EL (cell line): ENCODE data around the gene AHCYL1.
"Not testable (repeated sequence)": the region's sequence is repeated elsewhere in the genome, so short reads cannot be mapped to it uniquely, and the experiment has no call there.

Experiments
- DNase-seq: peaks from one replicate; pipeline ENCODE4 v3.0.0-alpha.2; 2016

Gene AHCYL1

DNA sequence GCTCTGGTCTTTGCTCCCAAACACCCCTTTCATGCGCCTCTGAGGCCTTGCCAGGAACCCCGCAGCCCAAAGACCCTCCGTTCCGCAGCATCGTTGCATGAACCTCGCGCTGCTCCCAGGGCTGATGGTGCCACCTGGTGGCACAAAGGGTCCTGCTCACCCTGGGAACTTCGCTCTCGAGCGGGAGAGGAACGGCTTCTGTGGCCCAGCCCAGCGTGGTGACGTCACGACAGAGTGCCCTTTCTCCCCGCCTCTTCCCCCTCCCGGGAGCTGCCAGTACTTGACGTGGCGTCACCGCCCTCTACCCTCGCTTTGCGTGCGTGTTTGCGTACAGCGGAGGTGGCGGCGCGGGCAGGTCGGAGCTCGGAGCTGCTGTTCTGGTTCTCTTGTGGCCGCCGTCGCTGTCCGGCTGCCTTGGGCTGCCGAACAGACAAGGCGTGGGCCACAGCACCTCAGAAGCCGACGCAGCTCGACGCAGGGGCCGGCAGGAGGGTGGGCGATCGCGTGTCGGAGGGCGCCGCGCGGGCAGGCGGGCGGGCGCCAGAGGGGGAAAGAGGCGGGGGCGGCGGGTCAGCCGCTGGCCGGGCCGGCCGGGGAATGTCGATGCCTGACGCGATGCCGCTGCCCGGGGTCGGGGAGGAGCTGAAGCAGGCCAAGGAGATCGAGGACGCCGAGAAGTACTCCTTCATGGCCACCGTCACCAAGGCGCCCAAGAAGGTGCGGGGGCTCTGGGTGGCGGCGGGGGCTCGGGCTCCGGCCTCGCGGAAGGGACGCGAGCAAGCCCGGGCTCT is at the start of gene AHCYL1:
Gene AHCYL1, plus strand, starts transcription at position 310 of the 791 bp plus-strand sequence. Its CDS starts 288 bp downstream, at position 598.
- DNase-seq, result peak; percentile 99

DNA sequence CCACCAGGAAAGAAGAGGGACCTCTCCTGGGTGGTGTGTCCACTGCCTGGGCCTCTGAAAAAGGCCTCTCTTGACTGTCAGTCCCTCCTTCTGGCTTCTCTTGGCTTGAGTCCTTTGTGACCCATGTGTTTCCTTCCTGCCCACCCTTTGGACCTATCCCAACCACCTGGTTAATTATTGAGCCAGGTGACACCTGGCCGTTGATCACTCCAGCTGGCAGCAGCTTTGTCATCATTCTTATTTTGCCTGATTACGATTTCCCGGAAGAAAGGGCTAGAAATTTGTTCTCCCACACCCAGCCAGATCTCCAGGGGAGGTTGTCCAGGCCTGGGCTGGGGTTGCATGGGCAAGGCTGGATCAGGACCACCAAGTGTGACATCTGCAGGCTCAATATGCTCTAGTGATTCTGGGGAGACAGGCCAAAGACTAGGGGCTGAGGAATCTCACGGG is 49.1 kb upstream of the AHCYL1 start:
- DNase-seq, result no peak

DNA sequence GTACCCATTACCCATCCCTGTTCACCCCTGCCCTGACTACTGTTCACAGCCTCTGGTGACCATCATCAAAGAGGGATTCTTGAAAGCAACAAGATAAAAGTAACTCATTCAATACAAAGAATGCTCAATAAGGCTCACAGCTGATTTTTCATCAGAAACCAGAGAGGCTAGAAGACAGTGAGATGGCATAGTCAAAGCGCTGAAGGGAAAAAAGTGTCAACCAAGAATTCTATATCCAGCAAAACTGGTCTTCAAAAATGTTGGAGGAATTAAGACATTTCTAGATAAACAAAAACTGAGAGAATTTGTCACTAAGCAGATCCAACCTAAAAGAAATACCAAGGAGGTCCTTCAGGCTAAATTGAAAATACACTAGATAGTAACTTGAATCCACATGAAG is 46.8 kb upstream of the AHCYL1 start:
- no peak for DNase-seq

DNA sequence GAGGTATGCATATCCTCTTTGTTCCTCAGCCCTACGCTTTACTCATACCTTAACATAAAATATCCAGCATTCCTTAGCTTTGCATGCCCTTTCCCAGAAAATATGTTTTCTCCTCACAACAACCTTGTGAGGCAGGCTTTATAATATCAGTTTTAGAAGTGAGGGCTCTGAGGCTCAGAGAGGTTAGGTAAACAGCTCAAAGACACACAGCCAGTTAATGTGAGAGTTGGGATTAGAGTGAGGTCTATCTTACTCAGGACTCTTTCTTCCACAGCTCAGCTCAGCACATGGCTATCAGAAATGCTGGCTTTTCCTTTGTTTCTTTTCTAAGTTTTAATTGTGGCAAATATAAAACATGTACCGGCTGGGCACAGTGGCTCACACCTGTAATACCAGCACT is 46.0 kb upstream of the AHCYL1 start:
- no peak for DNase-seq

DNA sequence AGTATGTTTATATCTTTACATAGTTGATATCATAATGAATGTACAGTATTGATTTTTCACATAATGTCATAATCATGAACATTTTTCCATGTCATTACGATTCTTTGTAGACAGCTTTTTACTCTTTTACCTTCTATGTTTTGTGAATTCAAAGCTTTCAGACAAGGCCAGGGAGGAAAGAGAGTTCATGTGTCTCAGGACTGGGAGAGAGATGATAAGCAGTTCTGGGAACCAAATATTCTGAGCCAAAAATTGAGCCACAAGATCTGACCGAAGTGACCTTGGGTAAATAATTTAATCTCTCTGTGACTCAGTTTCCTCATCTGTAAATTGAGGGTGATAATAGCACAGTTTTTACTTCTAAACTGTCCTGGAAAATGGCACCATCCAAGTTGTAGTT is 42.1 kb upstream of the AHCYL1 start:
- DNase-seq, result no peak

DNA sequence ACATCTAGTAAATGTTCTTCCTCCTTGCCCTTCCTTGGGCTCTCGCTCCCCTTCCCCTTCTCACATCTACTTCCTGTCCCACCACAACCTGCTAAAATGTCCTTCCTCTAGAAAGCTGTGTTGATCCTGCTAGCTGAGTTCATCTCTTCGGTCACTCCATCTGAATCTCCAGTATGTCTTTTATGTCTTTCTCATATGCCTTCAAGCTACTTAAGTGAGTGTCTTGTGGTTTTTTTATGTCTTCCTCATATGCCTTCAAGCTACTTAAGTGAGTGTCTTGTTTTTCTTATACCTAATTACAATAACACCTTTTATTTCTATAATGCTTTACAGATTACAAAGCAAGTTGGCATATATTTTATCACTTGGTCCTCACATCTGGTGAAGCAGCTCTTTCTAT is 40.0 kb upstream of the AHCYL1 start:
- DNase-seq, result peak; percentile 62

DNA sequence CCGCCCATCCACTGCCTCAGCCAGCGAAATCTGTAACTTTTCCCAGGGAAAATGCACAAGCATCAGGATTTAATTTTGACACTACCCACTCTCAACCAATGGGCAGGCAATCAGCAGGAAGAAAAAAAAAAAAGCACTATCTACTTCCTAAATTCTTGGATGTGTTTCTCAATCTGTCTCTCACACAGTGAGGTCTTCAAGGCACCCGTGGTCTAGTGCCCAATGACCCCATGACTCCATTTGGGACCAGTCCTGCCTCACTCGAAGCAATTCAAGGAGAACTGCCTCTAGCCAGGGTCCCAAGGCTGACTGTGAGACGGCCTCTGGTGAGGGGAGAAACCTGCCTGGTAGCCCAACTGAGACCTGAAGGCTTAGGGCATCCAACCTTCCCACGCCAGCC is 38.1 kb upstream of the AHCYL1 start:
- no peak for DNase-seq

DNA sequence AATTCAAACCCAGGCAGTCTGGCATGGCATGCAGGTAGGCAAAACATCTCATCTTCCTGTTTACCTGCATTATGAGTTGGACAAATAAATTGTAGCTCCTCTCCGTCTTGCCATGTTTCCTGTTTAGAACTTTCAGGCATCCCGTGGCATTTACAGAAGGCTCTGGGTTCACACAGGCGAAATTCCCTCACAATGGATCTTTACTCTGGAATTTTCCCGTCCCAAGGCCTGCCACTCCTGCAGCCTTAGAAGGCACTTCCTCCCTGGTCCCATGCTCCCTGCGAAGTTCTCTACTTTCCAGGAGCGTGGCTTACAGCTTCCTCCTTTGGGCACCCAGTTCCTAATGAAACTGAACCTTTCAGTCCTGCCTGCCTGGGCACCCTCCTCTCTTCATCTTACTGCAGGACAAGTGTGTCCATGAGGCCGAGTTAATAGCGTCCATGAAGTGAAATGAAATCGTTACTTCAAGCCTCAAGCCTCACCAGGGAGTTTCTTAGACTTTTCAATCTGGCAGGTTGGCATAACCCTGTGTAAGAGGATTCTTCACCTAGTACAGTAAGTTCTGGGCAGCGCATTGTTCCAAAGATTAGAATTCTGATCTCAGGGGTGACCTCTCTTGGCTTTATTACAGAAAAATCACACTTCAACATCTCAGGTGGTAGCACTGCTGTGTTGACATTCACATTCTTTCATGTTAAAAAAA is 36.8 kb upstream of the AHCYL1 start:
- DNase-seq, result no peak

DNA sequence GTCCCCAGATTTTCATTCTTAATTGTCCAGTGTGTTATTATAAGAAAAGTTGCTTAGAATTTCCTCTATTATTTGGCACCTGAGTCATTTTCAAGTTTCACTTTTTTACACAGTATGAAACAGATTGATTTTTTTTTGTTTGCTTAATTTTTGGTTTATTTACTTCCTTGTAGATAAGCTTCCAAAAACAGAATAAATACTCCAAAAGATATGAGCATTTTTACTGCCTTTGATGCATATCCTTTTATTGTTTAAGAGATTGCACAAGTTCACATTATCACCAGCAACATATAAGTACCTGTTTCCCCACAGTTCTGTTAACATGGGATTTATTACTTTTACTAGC is 36.3 kb upstream of the AHCYL1 start:
- DNase-seq, result no peak

DNA sequence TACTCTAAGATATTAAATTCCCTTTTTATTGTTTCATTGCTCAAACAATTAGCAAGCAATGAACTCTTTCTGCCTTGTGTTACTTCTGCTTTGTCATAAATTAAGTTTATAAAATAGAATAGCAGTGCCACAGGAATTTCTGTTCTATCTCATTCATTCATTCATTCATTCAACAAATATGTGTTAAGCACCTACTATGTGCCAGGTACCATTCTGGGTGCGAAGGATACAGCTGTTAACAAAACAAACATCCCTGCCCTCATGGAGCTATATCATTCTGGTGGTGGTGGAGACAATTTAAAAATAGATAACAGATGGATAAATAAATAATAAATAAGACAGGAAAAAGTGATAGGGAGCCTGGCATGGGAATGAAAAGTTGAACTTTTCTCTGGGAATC is 34.5 kb upstream of the AHCYL1 start:
- DNase-seq, result no peak

DNA sequence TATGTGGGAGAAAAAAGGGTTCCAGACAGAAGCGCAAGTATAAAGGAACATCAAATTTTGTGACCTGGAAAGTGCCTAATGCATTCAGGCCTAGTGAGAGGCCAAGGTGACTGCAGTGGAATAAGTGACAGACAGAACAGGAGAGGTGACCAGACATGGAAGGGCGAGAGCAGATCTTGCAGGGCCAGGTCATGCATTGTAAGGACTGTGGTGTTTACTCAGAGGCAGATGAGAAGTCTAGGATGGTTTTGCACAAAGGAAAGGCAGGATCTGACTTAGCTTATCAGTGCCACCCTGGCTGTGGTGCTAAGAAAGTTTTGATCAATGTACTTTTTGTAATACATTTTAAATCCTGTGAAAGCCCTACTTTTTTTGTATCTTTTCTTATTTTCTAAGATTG is 34.1 kb upstream of the AHCYL1 start:
- no peak for DNase-seq

DNA sequence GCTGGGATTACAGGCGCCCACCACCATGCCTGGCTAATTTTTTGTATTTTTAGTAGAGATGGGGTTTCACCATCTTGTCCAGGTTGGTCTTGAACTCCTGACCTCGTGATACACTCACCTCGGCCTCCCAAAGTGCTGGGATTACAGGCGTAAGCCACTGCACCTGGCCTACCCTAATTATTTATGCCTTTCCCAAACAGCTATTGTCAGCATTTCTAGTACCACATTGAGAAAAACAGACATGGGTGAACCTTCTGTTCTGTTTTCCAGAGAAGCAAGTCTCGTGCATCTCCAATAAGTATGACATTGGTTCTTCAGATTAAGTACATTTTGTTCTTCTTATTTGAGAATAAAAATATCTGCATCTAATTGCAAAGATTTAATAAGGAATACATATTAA is 33.1 kb upstream of the AHCYL1 start:
- DNase-seq, result not testable (repeated sequence)

DNA sequence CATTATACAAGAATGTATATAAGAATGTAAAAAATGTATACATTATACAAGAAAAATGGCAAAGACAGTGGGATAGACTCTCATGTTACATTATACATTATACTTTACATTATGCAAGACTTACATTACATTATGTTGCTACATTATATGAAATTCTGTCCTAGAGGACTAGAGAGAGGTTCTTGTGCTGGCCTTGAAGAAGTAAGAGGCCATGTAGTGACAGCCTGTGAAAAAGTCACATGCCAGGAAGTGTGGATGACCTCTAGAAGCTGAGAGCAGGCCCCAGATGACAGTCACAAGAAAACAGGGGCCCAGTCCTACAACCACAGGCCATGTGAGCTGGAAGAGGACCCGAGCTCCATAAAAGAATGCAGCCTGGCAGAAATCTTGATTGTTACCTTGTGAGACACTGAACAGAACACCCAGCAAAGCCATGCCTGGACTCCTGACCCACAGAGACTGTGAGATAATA is 30.5 kb upstream of the AHCYL1 start:
- no peak for DNase-seq

DNA sequence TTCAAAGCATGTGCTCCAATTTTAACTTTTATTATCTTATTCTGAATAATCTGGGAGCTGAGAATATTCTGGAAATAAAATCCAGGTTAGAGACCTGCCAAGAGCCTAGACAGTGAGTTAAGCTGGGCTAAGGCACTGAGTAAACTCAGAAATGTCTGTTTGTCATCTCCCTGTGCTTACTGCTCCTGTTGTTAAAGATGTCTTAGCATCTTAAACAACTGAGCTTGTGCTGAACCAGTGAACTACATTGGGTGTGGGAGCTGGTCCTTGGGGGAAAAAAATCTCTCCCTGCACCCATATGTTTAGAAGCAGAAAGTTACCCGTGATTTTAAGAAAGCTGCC is 25.0 kb upstream of the AHCYL1 start:
- DNase-seq, result no peak

DNA sequence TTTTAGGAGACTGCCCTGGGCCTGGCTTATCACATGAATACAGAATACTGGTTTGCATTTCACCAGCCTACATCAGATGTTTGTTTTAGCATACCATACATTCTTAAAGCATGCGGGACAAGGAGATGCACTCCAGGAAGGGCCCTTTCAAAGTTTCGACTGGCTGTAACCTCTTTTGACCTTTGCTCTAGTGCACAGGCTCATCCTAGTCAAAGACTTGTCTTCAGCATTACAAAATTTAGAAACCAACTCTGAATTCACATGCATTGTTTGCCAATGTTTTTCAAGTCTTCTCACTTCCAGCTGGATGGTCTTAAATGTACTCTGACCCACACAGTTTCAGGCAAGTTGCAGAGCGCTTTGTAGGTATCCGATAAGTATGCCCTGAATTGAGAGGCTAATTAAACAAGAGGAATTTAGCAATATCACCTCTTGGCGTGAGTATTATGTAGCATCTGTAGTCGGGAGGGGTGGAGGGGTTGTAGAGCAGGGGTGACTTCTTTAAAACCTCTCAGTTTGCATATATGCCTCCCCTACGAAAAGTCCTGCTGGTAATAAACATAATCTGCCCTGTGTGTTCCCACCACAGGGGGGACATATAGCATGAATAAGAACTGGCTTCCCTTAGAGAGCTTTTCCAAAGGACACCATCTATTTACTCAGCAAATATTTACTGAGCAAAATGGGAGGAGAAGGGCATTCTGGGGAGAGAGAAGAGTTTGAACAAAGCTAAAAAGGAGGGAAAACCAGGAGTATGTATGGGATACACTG is 24.4 kb upstream of the AHCYL1 start:
- DNase-seq, result peak; percentile 94

DNA sequence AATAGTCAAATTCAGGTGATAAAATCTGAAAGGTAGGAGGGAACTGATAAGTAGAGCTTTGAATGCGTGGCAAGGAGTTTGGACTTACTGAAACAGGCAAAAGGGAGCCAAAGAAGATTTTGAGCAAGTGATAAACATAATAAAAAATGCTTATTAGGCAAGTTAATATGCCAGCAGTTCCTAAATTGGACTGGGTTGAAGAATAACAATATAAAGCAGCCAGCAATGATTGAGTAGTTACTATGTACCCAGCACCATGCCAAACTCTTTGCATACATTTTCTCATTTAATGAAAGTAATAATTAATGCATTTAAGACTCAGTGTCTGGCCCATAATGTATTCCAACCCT is 23.8 kb upstream of the AHCYL1 start:
- no peak for DNase-seq

DNA sequence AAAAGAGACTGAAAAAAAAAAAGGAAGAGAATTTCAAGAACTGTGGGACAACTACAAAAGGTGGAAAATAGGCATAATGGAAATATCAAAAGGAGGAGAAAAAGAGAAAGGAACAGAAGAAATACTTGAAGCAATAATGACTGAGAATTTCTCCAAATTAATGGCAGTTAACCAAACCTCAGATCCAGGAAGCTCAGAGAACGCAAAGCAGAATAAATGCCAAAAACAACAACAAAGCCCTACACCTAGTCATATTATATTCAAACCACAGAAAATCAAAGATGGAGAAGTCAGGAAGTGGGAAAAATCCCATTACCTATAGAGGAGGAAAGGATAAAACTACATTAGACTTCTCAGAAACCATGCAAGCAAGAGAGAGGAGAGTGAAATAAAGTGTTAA is 20.7 kb upstream of the AHCYL1 start:
- no peak for DNase-seq

DNA sequence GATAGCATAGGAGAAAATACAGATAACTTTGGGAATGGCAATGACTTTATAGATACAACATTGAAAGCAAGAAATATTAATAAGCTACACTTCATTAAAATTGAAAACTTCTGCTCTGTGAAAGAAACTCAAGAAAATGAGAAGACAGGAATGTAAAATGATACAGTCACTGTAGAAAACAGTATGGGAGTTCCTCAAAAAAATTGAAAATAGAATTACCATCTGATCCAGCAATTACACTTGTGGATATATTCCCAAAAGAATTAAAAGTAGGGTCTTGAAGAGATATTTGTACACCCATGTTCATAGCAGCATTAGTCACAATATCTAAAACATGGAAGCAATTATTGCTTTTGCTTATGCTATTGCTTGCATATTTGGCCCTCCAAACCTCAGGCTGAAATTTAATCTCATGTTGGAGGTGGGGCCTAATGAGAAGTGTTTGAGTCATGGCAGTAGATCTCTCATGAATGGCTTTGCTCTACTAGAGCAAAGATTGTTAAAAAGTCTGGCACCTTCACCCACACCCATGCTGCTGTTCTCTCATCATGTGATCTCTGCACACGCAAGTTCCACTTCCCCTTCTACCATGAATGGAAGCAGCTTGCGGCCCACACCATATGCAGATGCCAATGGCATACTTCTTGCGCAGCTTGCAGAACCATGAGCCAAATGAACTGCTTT is 15.3 kb upstream of the AHCYL1 start:
- DNase-seq, result peak; percentile 75

DNA sequence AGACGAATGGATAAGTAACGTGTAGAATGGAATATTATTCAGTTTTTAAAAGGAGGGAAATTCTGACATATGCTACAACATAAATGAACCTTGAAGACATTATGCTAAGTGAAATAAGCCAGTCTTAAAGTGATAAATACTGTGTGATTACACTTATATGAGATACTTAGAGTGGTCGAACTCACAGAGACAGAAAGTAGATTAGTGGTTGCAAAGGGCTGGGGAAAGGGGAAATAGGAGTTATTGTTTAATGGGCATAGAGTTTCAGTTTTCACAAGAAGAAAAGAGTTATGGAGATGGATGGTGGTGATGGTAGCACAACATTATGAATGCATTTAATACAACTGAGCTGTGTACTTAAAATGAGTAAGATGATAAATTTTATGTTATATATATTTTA is 14.7 kb upstream of the AHCYL1 start:
- no peak for DNase-seq

DNA sequence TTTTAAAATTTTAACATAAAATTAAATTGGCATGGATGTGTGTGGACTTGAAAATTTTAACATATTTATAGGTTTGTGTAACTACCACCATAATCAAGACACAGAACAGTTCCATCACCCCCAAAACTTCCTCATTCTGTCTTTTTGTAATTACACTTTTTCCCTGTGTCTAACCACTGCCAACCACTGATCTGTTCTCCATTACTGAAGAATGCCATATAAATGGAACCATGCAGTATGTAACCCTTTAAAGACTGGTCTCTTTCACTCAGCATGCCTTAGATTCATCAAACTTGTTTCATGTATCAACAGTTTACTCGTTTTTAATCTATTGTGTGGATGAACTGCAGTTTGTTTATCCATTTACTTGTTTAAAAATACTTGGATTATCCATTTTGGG is 13.0 kb upstream of the AHCYL1 start:
- no peak for DNase-seq

DNA sequence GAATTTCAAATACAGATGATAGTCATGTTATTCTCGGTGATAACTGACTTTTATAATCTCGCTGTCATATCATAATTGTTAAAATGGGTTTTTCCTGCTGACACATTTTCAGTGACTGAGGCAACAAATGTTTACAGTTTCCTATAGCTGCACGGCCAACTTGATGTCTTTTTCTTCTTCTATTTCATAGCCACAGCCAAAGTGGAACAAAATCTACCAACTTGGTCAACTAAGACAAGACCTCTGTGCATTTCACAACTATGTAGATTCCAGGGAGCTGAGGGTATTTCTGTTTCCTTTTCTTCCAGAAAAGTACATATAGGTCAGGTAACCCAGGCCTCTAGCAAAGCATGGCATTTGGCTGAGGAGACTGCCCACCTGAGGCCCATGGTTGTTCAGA is 10.4 kb upstream of the AHCYL1 start:
- no peak for DNase-seq

DNA sequence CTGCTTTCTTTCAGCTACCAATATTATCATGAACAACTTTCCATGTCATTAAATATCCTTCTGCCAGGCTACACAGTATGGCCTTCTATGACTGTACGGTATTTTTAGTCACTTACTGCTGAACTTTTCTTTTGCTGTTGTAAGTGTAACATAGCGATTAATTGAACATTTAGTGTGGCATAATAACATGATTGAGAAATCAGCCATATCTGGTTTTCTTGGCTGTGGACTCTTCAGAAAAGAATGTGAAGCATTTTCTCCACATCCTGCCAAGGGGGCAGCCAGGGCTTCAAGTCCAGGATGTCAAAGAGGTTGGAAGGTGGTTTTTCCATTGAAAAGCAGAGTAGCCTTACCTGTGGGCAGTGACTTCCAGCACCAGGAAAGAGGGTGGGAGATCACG is 8.8 kb upstream of the AHCYL1 start:
- peak; percentile 94 for DNase-seq

DNA sequence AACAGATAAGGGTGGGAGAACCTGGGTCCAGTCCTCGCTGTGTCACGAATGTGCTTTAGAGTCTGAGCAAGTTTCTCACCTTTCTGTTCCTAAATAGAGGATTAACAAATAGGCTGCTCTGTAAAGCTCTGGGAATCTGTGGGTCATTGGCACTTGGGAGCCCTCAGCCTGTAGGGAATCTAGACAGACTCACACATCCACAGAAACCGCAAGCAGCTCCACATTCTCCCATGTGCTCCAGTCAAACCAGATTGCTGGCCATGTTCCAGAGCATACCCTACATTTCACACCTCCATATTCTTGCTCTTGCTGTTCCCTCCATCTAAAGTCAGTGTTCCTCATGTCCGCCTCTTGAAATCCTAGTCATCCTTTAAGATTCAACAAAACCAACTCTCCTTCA is 7.8 kb upstream of the AHCYL1 start:
- no peak for DNase-seq
